Fibroblast of lung (primary cell): ENCODE data around the gene NOL12.

Experiments
- CTCF ChIP-seq, 2 donors: IDR thresholded peaks in 1 of 2; conservative IDR thresholded peaks in 1 of 2; 1 replicate in 1 of 2; 2 replicates in 1 of 2; pipeline ENCODE4 v1.5.1; 2011 to 2012; ENCODE audit warnings: low read length in 2 of 2, control low read depth in 1 of 2, inconsistent platforms in 1 of 2, low read depth in 1 of 2, mild to moderate bottlenecking in 1 of 2
- EZH2 ChIP-seq: IDR thresholded peaks from 2 replicates; pipeline ENCODE4 v1.5.1; 2012; ENCODE audit warnings: low read length, control low read depth, mild to moderate bottlenecking; ENCODE audit errors: missing control alignments

GRCh38 chr22:37713761-37714160, 27.6 kb downstream of the NOL12 start:
- TF ChIP-seq CTCF (conservative IDR thresholded peaks at IDR 0.05 in 1 of 2, IDR thresholded peaks at IDR 0.05 in 1 of 2; ENCODE audit: low read depth in 1 of 2, low read length in 2 of 2) = no peak
- no peak for TF ChIP-seq EZH2
